Measurements from ENCODE around the gene RNF217.

Gene RNF217

GRCh38 chr6:125114248-125114858 lies 152.1 kb downstream of the RNF217 start:
- TF ChIP-seq ARNTL (CRISPR knock-in tag; IDR thresholded peaks at IDR 0.05; ENCODE audit: borderline replicate concordance, low read depth), result no peak
- no peak for TF ChIP-seq RARB (CRISPR knock-in tag; IDR thresholded peaks at IDR 0.05)
- TF ChIP-seq ZFP3 (CRISPR knock-in tag; IDR thresholded peaks at IDR 0.05), result no peak
- TF ChIP-seq GLIS3 (CRISPR knock-in tag; IDR thresholded peaks at IDR 0.05), result no peak
- no peak for TF ChIP-seq BACH2 (CRISPR knock-in tag; IDR thresholded peaks at IDR 0.05; ENCODE audit: borderline replicate concordance)
- TF ChIP-seq ZFP30 (CRISPR knock-in tag; IDR thresholded peaks at IDR 0.05), result no peak
- no peak for TF ChIP-seq SNAI2 (CRISPR knock-in tag; IDR thresholded peaks at IDR 0.05)
- TF ChIP-seq TSHZ2 (CRISPR knock-in tag; IDR thresholded peaks at IDR 0.05), result no peak
- TF ChIP-seq ZNF565 (CRISPR knock-in tag; conservative IDR thresholded peaks at IDR 0.05; ENCODE audit: low read depth), result no peak
- no peak for TF ChIP-seq TCF4 (CRISPR knock-in tag; IDR thresholded peaks at IDR 0.05; ENCODE audit: borderline replicate concordance)
- no peak for TF ChIP-seq PPARA (CRISPR knock-in tag; IDR thresholded peaks at IDR 0.05; ENCODE audit: borderline replicate concordance)
- no peak for TF ChIP-seq OSR1 (CRISPR knock-in tag; IDR thresholded peaks at IDR 0.05)
- TF ChIP-seq ZC3H10 (CRISPR knock-in tag; IDR thresholded peaks at IDR 0.05), result no peak
- TF ChIP-seq ZNF70 (CRISPR knock-in tag; IDR thresholded peaks at IDR 0.05), result no peak
- TF ChIP-seq ESRRG (CRISPR knock-in tag; IDR thresholded peaks at IDR 0.05), result no peak
- TF ChIP-seq CREB5 (CRISPR knock-in tag; IDR thresholded peaks at IDR 0.05; ENCODE audit: low read depth), result no peak
- TF ChIP-seq CSDC2 (CRISPR knock-in tag; IDR thresholded peaks at IDR 0.05), result no peak
- no peak for TF ChIP-seq PATZ1 (CRISPR knock-in tag; IDR thresholded peaks at IDR 0.05; ENCODE audit: borderline replicate concordance)
- TF ChIP-seq POU6F1 (CRISPR knock-in tag; IDR thresholded peaks at IDR 0.05; ENCODE audit: borderline replicate concordance, low read depth), result no peak
- 0 out of 3 replicates have a peak, but pooled peaks have one; percentile 49 for ATAC-seq

- no peak for ATAC-seq
- no peak for TF ChIP-seq ZFP30 (CRISPR knock-in tag; IDR thresholded peaks at IDR 0.05)
- no peak for TF ChIP-seq ZC3H10 (CRISPR knock-in tag; IDR thresholded peaks at IDR 0.05)
- TF ChIP-seq PATZ1 (CRISPR knock-in tag; IDR thresholded peaks at IDR 0.05; ENCODE audit: borderline replicate concordance), result no peak
- no peak for TF ChIP-seq CREB5 (CRISPR knock-in tag; IDR thresholded peaks at IDR 0.05; ENCODE audit: low read depth)
- TF ChIP-seq SNAI2 (CRISPR knock-in tag; IDR thresholded peaks at IDR 0.05), result no peak
- TF ChIP-seq CSRNP3 (CRISPR knock-in tag; IDR thresholded peaks at IDR 0.05), result no peak
- no peak for TF ChIP-seq TSHZ2 (CRISPR knock-in tag; IDR thresholded peaks at IDR 0.05)
- TF ChIP-seq POU6F1 (CRISPR knock-in tag; IDR thresholded peaks at IDR 0.05; ENCODE audit: borderline replicate concordance, low read depth), result no peak
- no peak for TF ChIP-seq CSDC2 (CRISPR knock-in tag; IDR thresholded peaks at IDR 0.05)
- TF ChIP-seq BACH2 (CRISPR knock-in tag; IDR thresholded peaks at IDR 0.05; ENCODE audit: borderline replicate concordance), result no peak
- no peak for TF ChIP-seq TCF4 (CRISPR knock-in tag; IDR thresholded peaks at IDR 0.05; ENCODE audit: borderline replicate concordance)
Observed at GRCh38 chr6:125116170-125116569, 153.9 kb downstream of the RNF217 start.

Data from SK-N-SH treated with all-trans-retinoic acid at 6 μM for 48 hours (cell line).